GM21381 (cell line): ENCODE measurements around the gene SERINC4.

Experiments
- ATAC-seq: cut with Tn5 transposase; IDR thresholded peaks from one replicate; pipeline ENCODE4 v1.9.1; 2021; ENCODE audit warnings: mild to moderate bottlenecking, moderate library complexity; ENCODE audit not compliant: unreplicated experiment

Gene SERINC4

DNA sequence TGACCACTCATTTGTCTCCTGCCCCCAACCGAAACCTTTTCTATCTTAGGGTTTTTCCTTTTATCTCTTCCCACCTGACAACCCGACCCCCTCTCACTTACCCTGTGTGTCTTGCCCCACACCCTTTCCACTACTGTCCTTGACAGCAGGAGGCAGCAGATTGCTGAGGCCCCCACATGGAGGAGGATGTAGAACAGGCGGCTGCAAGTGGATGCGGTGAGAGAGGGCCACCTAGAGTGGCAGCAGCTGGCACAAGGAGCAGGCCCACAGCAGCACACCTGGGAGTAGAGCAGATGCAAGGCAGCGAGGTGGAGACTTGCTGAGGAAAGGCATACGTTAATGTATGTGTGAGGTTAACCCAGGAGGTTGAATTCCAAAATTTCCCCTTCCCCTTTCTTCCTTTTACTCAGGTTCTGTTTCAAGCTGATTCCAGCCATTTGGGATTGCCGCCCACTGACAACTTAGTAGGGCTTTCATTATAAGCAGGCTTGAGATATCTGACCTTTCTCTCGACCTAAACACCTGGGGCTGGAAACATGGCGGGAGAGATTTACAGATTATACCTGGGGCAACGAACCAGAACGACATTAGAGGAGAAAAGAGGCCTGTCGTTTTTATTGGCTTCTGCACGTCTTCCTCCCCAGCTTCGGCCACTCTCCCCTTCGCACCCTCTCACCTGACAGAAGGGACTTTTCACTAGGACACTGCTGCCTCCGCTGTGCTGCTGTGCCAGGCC is 643 bp downstream of the SERINC4 start:
- no peak for ATAC-seq

DNA sequence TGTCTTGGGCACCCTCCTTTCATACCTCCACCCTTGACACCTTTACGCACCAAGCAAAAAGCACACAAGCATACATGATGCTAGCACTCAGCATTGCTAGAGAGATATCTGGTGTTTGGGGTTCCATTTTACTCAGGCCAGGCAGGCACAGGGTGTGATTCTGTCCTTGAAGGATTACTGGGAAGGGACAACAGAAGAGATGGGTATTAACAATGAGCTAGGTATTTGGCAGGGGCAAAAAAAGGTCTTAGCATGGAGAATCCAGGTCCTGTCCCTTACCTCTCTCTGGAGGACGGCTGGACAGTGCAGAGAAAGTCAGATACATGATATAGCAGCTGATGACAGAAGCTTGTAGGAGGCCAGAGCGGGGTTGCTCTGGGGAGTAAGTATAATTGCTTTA is 3.5 kb downstream of the SERINC4 start:
- no peak for ATAC-seq

DNA sequence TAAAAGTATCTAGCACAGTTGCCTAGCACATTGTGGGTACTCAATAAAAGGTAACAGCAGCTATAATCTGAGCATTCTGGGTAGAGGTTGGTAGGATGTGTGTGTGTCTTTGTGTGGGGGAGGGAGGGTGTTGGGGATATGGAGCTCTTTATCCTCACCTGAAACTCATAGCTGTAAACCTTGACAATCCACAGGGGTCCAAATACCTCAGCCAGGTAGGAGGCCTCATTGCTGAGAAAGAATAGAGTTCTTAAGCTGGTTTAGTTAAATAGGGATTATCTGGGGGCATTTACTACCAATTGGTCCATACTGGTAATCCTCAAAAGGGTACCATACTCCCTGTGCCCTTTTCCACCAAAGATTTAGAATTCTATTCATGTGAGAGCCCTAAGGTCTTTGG is 4.0 kb downstream of the SERINC4 start:
- no peak for ATAC-seq

DNA sequence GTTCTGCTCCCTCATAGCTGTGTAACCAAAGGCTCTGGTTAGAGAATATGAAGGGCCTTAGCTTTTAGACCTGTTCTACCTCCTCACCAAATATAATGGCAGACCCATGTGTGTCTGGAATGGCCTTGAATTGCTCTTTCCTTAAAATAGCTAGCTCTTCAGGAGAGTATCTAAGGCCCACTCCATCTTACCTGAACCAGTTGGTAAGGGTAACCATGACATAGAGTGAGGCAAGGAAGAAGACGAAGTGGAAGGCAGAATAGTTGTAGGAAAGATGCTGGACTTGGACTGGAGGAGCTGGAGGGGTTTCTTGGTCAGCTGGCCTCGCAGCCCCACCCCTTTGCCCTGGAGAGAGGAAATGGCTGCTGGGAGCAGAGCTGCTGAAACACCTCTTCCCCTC is 4.8 kb downstream of the SERINC4 start:
- ATAC-seq: no peak

DNA sequence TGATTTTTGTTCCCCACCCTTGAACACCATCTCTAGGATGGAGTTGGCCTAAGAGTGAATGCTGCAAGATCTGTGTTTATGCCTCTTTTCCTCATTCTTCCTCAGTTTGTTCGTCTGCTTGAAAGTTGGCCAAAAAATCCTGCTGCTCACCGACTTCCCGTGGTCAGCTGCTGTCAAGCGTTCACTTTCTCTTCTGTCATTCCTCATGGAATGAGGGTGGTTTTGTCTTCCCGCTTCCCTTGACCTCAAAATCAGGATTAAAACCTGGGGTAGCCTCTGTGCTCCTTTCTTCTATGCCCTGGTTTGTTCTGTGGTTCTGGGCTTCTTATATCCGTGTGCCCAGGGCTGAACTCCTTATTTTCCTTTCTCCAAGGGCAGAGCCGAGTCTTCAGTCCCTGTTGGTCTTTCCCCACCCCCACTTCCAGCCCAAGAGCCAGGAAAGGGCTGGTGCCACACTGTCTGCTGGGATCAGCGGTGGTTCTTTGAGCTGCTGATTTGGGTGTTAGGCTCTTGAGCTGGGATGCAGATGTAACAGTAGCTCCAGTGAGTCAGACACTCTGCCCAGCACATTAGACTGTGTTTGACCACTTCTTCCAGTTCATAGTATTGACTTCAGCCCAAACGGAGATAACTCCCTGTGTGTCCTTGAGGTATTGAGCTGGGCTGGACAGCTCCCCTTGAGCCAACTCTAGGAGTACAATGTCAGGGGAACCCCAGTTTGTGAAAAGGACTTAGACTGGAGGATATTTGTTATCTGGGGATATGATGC is 5.6 kb downstream of the SERINC4 start:
- no peak for ATAC-seq

DNA sequence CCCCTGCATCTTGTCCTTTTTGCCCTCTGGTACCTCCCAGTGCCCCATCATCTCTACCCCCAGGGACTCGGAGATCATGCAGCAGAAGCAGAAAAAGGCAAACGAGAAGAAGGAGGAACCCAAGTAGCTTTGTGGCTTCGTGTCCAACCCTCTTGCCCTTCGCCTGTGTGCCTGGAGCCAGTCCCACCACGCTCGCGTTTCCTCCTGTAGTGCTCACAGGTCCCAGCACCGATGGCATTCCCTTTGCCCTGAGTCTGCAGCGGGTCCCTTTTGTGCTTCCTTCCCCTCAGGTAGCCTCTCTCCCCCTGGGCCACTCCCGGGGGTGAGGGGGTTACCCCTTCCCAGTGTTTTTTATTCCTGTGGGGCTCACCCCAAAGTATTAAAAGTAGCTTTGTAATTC is 6.4 kb downstream of the SERINC4 start:
- no peak for ATAC-seq

DNA sequence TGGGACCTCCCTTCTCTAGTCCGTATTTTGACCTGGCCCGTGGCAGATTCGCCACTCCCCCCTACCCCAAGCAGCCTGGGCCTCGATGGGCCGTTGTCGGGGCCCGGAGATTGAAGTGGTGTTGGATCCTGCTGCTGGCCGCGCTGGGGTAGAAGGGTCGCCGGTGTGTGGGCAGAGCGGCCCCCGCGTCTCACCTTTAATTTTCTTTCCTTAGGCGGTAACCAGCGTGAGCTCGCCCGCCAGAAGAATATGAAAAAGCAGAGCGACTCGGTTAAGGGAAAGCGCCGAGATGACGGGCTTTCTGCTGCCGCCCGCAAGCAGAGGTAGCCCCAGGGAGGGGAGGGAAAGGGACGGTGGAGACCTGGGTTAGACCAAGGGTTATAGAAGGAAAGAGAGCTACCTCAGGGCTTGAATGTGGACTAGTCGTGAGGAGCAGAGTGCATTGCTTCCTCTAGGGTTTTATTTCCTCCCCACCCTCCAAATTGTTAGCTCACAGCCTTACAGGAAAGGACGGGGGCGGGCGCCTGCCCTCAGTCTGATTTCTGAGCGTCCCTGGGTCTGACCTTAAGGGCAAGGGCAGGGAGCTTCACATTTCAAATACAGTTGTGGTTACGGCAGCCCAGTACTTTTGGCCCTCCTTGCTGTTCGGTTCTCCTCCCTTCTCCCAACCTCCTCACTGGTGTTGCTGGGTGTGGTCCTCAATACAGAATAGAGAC is 7.1 kb downstream of the SERINC4 start:
- ATAC-seq: no peak

DNA sequence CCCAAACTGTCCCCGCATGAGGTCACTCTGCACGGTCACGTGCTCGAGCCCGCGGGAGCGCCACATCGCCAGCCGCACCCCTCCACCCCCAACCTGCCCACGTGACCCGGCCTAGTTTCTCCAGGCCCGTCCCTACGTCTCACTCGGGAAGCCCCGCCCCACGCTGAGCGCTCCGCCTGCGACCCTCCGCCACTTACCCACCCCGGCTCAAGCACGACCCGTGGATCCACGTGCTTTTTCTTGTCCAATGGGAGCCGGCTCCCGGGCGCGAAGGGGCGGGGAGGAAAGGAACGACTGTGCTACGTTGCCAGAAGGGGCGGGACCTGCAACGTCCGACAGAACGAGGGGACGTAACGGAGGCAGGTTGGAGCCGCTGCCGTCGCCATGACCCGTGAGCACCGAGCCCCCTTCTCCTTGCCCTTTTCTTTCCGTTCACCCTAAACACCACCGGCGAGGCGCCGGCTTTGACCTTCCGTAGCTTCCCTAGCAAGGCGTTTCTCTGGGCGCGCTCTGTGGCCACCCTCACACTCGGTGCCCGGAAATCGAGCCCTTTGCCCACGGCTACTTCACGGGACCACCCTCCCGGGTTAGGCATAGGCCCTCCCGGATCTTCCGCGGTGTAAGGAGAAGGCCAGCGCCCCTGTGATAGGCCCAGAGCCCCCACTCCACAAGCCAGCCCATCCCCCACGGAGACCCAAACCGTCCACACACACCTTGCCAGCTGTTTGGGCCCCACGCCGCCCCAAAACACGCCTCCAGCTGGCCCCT is 7.8 kb downstream of the SERINC4 start, which contains the start of gene SERF2:
Gene SERF2 (plus strand): TSS at position 328 of the 768 bp plus-strand sequence. CDS start 57 bp downstream, at position 385.
- peak; percentile 90 for ATAC-seq

DNA sequence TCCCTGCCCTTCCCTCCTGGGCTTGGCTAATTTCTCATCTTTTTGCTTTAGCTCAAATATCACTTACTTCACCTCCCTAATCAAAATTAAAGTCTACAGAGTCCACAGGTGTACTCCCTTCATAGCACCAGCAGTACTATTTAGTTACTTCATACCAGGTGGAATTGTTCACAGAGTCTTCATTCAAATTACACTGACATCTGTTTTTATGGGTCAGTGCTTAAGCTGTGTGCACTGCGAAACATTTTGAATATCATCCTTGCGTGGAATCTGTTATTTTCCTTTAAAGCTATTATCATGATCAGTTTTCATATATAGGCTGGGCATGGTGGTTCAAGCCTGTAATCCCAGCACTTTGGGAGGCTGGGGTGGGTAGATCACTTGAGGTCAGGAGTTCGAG is 10.6 kb downstream of the SERINC4 start:
- ATAC-seq: no peak

DNA sequence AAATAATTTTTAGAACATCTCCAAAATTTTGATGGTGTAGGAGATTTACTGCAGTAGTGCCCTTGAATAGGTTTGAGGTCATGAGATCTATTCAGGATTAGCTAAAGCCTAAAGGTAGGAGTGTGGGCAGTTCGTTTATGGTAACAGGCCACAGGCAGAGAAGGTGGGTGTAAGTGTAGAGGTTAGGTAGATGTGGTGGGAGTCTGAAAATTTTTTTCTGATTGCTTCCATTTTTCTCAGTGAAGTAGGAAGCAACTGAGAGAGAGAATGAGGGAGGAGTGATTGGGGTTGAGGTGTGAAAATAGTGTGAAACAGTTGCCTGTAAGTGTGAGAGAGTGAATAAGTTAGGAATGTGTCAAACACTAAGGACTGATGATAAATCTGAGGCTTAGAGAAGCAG is 21.0 kb downstream of the SERINC4 start:
- no peak for ATAC-seq

DNA sequence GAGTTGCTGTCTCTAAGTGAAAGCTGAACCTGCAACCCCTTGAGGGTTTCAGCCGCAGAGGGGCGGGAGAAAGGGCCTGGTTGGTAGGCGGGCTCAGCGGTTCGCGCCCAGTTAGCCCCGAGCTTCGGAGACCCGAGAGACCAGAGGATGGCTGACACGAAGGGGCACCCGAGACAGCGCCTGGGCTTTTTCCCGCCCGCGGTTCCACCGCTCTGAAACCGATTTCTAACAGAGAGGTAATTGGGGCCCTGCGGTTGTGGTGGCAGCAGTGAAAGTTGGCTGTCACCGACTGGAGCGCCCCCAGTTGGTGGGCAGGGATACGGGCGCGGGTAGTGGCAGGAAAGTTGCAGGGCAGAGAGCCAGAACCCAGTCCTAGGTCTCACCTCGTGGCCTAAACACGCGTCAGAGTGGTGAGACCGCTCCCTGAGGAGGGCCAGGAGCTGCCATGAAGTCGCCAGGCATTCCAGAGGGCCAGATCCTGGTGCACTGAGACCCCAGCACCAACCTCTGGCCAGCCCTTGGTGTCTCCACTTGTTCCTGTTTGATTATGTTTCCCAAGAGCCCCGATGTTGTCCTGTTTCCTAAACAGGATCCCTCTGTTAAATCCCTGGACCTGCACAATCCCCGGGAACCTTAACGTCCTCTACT is 22.6 kb downstream of the SERINC4 start:
- ATAC-seq: peak; percentile 59

DNA sequence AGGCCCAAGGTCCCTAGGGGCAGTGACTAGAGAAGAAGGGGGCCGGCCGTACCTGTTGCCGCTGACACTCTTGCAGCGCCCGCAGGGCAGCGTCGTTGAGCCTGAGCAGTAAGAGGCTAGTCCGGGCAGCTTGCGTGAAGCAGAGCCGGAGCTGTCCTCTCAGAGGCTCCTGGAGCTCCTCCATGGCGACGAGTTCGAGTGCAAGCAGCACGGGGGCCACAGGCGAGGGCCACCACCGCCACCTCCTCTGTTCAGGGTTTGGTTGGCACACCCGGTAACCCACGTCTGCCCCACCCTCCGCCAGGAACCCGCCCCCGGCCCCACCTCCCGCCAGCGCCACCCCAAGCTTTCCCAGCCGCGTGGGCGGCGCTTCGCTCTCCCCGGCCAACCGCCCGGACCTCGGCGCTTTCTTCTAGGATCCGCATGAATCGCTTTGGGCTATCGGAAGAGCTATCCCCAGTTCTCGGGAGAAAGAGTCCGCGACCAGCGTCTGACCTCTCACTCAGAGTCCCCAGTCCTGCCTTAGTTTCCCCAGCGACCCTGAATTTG is 23.2 kb downstream of the SERINC4 start, which contains the start of gene ELL3:
Gene ELL3 (minus strand): TSS at position 249 of the 549 bp plus-strand sequence. CDS start 65 bp downstream, at position 184.
- peak; percentile 39 for ATAC-seq

DNA sequence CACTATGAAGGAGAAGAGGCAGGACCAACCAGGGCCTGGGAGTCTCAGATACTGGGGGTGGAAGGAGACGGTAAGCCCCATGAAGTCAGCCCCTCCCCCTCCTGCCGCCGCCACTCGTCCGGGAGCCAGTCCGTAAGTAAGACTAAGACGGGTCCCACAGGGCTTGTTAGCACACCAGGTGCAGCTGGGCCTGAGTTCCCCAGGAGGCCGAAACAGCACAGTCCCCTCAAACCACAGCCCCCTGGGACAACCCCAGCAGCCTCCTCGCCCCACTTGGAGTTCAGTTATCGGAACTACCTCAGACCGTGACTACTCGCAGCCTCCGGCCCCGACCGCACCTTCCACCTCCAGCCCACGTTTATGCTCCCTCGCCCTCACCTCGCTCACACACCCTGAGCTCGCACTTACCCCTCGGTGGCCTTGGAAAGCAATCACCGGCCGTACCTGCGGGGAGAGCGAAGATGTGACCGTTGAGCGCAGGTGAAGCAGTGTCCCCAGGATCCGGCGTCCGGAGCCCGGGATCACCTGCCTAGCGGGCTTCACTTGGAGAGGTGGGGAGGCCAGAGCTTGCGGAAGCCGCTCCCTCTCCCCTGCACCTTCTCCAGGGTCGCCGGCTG is 23.8 kb downstream of the SERINC4 start:
- ATAC-seq: peak; percentile 58

DNA sequence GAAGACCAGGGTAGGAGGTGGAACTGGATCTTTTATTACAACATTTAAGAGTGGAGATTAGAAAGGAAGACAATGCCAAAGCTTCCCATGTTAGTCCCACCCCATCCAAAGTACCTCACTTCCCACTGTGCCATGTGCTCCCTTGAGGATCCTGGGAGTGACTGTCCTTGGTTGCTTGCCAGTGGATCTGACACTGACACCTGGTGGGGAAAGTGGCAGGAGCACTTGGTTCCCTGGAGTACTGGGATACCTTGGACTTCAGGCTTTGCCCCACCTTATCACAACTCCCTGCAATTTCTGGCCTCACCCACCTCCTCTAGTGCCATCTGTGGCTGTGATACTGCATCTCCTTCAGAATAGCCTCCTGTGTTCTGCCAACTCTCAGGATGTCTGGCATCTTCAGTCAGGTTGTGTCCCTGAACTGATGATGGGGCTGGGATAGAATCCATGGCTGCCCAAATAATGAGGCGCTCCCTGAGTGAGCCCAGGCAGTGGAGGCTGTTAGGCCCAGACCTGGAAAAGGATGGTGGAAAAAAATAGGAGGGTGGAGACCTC is 24.5 kb downstream of the SERINC4 start:
- ATAC-seq: no peak

DNA sequence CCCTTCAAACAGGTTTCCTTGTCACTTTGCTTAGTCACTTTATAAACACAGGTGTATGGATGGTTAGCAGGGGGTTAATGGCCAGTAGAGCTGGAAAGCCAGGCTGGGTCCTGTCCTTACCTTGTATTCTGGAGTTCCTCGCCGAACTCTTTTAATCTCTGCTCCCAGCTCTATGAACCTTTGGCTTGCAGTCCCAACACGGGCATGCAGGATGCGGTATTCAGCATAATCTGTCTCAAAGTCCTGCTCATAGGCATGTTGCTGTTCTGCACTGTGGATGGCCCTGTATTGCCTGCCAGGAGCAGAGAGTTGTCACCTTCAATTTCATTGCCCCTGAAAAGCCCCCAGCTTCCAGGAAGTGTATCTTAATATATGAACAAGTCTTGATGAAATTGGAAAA is 26.0 kb downstream of the SERINC4 start:
- ATAC-seq: no peak

DNA sequence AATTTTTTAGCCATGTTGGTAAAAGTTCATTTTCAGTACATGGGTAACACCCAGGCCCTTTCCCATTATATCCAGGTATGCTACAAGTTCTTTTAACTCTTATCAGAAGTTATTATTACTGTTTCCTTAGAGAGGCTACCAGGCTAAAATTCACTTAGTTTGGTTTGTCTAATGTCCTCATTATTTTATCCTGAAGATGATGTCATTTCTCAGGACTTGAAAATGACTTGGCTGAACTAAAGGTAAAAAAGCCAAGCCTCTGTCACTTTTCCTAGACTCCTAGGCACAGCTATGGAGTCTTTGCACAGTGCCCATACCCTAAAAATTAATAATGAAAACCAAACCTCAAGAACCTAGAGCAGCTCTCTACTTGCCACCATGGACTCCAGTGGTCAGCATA is 27.4 kb downstream of the SERINC4 start:
- no peak for ATAC-seq

DNA sequence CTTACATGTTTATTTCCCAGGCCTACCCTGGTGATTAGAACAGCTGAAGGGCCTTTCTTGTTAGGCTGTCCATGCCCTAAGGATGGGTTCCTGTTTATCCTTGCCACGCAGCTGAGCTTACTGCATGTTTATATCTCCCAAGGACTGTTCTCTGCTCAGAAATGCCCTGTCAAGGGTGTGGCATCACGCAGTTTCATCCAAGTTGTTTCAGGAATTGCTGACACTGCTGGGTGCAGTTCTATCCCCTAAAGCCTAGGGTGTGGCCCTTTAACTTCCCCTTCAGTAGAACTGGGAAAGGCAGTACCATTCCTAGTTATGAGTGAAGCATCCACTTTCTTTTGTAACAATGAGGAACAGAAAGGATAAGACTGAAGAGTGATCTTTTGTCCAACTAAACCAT is 28.2 kb downstream of the SERINC4 start:
- no peak for ATAC-seq

DNA sequence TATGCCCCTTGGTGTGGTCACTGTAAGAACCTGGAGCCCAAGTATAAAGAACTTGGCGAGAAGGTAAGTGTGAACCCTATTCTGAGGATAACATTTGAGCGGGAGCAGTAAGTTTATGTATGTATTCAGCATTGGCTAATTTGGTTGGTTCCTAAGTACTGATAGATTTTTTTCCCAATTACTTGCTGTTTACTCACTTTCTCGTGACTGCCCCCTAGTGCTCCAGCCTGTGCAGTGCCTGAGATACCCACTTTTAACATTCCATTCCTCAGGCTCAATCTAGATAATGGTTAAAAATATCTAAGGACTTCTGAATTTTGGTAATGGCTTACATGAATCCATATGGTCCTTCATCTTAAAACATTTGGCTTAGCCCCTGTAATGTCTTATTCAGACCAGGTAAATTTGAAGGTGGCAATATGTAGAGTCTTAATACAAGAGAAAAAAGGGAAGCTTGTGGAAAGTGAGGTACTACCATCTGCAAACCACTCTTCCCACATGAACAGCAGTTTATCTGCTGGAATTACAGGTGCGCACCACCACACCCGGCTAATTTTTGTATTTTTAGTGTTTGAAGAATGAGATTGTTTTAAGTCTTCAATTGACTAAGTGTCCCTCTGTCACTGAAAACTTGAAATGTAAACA is 30.3 kb downstream of the SERINC4 start:
- ATAC-seq: no peak
